ENCODE measurements around the gene SLC37A4. TPM values are rescaled to one million over a fixed set of nuclear protein-coding genes. Genes with fewer than 3 reads are reported as not detected.
"Not testable (repeated sequence)": the region's sequence is repeated elsewhere in the genome, so short reads cannot be mapped to it uniquely, and the experiment has no call there.

The SLC37A4 gene
- total and polyA plus RNA-seq, 9 donors = 5.7 to 18.4 (median 11.0) TPM

DNA sequence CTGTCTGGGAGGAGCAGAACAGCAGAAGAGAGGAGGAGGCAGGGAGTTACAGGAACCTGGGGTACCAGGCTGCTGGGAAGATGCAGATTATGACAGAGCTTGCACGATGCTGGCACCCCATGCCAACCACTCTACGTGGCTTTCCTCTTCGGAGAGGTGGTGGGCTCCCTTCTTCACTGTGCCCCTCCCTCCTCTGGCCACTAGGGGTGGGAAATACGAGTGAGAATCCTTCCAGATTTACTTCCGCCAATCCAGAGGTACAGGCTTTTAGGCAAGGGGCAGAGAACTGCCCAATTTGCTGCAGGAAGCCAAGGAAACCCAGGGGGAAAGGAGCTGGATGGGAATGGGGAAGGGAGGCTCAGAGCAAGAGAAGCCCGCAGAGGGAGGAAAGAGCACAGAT lies 14.0 kb upstream of the SLC37A4 start:
- WGBS (ENCODE audit: insufficient coverage) = 100% methylated on average over 1 of the region's 6 CpGs
- peaks cover 50% of the 10 kb centered on the region for H3K36me3 ChIP-seq (ENCODE audit: control insufficient read depth, insufficient read depth, low read length)

DNA sequence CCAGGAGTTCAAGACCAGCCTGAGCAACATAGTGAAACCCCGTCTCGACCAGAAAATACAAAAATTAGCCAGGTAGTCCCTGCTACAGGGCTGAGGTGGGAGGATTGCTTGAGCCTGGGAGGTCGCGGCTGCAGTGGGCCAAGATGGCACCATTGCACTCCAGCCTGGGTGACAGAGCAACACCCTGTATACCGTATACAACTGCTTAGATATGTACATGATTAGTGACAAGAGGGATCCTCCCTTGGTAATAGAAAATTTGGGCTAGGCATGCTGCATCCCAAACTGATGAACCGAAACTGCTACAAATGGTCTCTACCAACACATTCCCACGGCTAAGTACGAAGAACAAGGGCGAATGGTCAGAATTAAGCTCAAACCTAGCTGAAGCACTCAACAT lies 12.2 kb upstream of the SLC37A4 start:
- H3K4me3 ChIP-seq (ENCODE audit: low read length) = no peak overlapping the region
- H3K36me3 ChIP-seq (ENCODE audit: control insufficient read depth, insufficient read depth, low read length) = peaks cover 32% of the 10 kb centered on the region
- no peak for DNase-seq
- no peaks in the 10 kb centered on the region for H3K9me3 ChIP-seq (replicated peaks; ENCODE audit: control insufficient read depth, low read depth, low read length)
- H3K27ac ChIP-seq (ENCODE audit: low read length) = no peak overlapping the region
- H3K27me3 ChIP-seq (ENCODE audit: control insufficient read depth, insufficient read depth, low read length) = no peaks in the 10 kb centered on the region
- WGBS (ENCODE audit: insufficient coverage) = 86% methylated on average over 3 of the region's 9 CpGs
- no peaks in the 10 kb centered on the region for H3K4me1 ChIP-seq (ENCODE audit: control insufficient read depth, insufficient read depth, low read length)

More for the DNA sequence above, 14.0 kb upstream of the SLC37A4 start:
- Histone ChIP-seq H3K27me3 (ENCODE audit: control insufficient read depth, insufficient read depth, low read length) (no peaks in the 10 kb centered on the region), H3K9me3 (replicated peaks; ENCODE audit: control insufficient read depth, low read depth, low read length) (no peaks in the 10 kb centered on the region), H3K4me3 (ENCODE audit: low read length) (no peak overlapping the region), H3K4me1 (ENCODE audit: control insufficient read depth, insufficient read depth, low read length) (no peaks in the 10 kb centered on the region), H3K27ac (ENCODE audit: low read length) (no peak overlapping the region)
- DNase-seq = no peak

DNA sequence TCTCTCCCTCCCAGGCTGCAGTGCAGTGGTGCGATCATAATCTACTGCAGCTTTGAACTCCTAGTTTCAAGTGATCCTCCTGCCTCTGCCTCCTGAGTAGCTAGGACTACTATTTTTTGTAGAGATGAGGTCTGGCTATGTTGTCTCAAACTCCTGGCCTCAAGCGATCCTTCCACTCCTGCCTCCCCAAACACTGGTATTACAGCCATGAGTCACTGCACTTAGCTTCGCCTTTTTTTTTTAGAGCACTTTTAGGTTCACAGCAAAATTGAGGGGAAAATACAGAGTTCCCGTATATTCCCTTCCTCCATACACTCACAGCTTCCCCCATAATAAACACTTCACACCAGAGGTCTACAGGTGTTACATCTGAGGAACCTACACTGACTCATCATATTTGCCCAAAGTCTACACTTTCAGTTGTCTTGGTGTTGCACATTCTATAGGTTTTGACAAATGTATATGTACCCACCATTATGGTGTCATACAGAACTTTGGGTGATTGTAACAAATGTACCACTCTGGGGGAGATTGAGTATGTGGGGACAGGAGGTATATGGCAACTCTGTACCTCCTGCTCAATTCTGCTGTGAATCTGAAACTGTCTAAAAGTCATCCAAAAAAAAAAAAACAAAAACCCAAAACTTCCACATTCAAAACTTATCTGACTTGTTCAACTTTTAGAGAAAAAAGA lies 11.3 kb upstream of the SLC37A4 start:
- Histone ChIP-seq H3K27me3 (ENCODE audit: control insufficient read depth, insufficient read depth, low read length) (no peaks in the 10 kb centered on the region), H3K27ac (ENCODE audit: low read length) (no peak overlapping the region), H3K36me3 (ENCODE audit: control insufficient read depth, insufficient read depth, low read length) (peaks cover 23% of the 10 kb centered on the region), H3K4me1 (ENCODE audit: control insufficient read depth, insufficient read depth, low read length) (no peaks in the 10 kb centered on the region), H3K9me3 (replicated peaks; ENCODE audit: control insufficient read depth, low read depth, low read length) (no peaks in the 10 kb centered on the region), H3K4me3 (ENCODE audit: low read length) (no peak overlapping the region)
- 82% methylated on average over 3 of the region's 4 CpGs for WGBS (ENCODE audit: insufficient coverage)
- no peak for DNase-seq

DNA sequence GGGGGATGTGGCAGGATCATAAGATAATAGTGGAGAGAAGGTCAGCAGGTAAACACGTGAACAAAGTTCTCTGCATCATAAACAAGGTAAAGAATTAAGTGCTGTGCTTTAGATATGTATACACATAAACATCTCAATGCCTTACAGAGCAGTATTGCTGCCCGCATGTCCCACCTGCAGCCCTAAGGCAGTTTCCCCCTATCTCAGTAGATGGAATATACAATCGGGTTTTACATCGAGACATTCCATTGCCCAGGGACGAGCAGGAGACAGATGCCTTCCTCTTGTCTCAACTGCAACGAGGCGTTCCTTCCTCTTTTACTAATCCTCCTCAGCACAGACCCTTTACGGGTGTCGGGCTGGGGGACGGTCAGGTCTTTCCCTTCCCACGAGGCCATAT lies 8.8 kb upstream of the SLC37A4 start:
- DNase-seq; H3K36me3 ChIP-seq (ENCODE audit: control insufficient read depth, insufficient read depth, low read length); H3K27ac ChIP-seq (ENCODE audit: low read length); H3K4me3 ChIP-seq (ENCODE audit: low read length); H3K9me3 ChIP-seq (replicated peaks; ENCODE audit: control insufficient read depth, low read depth, low read length); H3K27me3 ChIP-seq (ENCODE audit: control insufficient read depth, insufficient read depth, low read length); H3K4me1 ChIP-seq (ENCODE audit: control insufficient read depth, insufficient read depth, low read length): not testable (repeated sequence)
- WGBS (ENCODE audit: insufficient coverage) = no CpG with 5 or more reads among the region's 11 CpGs

DNA sequence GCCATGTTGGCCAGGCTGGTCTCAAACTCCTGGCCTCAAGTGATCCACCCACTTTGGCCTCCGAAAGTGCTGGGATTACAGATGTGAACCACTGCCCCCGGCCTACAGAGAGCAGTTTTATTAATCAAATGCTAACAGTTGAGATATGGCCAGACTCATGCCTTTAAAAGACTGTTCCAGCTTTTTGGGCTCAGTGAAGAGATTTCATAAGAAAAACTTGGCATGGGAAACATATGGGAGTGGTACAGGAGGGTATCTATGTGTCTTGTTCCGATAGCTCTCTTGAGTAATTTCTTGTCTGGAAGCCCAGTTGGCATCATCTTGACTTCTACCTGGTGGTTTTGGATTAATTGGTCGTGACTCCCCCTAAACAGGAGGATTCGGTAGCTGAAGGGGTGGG lies 8.2 kb upstream of the SLC37A4 start:
- Histone ChIP-seq H3K4me1 (ENCODE audit: control insufficient read depth, insufficient read depth, low read length) (no peaks in the 10 kb centered on the region), H3K27me3 (ENCODE audit: control insufficient read depth, insufficient read depth, low read length) (no peaks in the 10 kb centered on the region), H3K9me3 (replicated peaks; ENCODE audit: control insufficient read depth, low read depth, low read length) (no peaks in the 10 kb centered on the region), H3K4me3 (ENCODE audit: low read length) (no peak overlapping the region), H3K36me3 (ENCODE audit: control insufficient read depth, insufficient read depth, low read length) (no peaks in the 10 kb centered on the region), H3K27ac (ENCODE audit: low read length) (no peak overlapping the region)
- no peak for DNase-seq
- 92% methylated on average over 4 of the region's 5 CpGs for WGBS (ENCODE audit: insufficient coverage)

DNA sequence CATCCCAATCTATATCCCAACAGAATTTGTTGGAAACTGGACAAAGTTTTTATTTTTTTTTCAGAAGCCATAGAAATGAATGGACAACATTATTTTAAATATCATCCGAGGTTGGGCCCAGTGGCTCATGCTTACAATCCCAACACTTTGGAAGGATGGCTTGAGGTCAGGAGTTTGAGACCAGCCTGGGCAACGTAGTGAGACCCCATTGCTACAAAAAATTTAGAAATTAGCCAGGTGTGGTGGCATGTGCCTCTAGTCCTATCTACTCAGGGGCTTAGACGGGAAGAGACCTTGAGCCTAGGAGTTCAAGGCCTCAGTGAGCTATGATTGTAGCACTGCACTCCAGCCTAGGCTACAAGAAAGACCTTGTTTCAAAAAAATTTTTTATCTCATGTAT lies 4.1 kb upstream of the SLC37A4 start:
- H3K27me3 ChIP-seq (ENCODE audit: control insufficient read depth, insufficient read depth, low read length) = no peaks in the 10 kb centered on the region
- no CpG with 5 or more reads among the region's 3 CpGs for WGBS (ENCODE audit: insufficient coverage)
- H3K9me3 ChIP-seq (replicated peaks; ENCODE audit: control insufficient read depth, low read depth, low read length) = no peaks in the 10 kb centered on the region
- H3K27ac ChIP-seq (ENCODE audit: low read length) = no peak overlapping the region
- no peaks in the 10 kb centered on the region for H3K36me3 ChIP-seq (ENCODE audit: control insufficient read depth, insufficient read depth, low read length)
- no peak for DNase-seq
- H3K4me1 ChIP-seq (ENCODE audit: control insufficient read depth, insufficient read depth, low read length) = peaks cover 7% of the 10 kb centered on the region
- no peak overlapping the region for H3K4me3 ChIP-seq (ENCODE audit: low read length)

DNA sequence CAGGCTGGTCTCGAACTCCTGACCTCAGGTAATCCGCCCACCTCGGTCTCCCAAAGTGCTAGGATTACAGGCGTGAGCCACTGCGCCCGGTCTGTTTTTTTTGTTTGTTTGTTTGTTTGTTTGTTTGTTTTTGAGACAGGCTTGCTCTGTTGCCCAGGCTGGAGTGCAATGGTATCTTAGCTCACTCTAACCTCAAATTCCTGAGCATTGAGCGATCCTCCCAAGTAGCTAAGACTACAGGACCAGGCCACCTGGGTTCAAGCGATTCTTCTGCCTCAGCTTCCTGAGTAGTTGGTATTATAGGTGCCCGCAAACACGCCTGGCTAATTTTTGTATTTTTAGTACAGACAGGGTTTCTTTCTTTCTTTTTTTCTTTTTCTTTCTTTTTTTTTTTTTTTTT lies 2.7 kb upstream of the SLC37A4 start:
- not testable (repeated sequence) for DNase-seq; H3K27me3 ChIP-seq (ENCODE audit: control insufficient read depth, insufficient read depth, low read length); H3K9me3 ChIP-seq (replicated peaks; ENCODE audit: control insufficient read depth, low read depth, low read length); H3K4me3 ChIP-seq (ENCODE audit: low read length); H3K36me3 ChIP-seq (ENCODE audit: control insufficient read depth, insufficient read depth, low read length); H3K27ac ChIP-seq (ENCODE audit: low read length)
- peaks cover 13% of the 10 kb centered on the region for H3K4me1 ChIP-seq (ENCODE audit: control insufficient read depth, insufficient read depth, low read length)
- 80% methylated on average over 4 of the region's 10 CpGs for WGBS (ENCODE audit: insufficient coverage)

DNA sequence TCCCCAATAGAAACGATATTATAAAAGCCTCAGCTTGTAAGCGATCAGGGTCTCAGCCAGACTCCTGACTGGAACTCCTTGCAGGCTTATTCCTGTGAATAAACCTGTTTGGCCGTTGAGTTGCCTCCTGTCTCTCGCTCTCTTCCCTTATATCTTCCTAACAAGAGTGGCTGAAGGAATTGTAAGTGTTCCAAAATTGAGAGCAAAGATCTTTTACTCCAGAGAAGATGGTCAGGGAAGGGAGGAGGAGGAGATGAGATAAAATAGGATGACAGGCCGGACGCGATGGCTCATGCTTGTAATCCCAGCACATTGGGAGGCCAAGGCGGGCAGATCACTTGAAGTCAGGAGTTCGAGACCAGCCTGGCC lies 1.2 kb upstream of the SLC37A4 start:
- Histone ChIP-seq H3K4me1 (ENCODE audit: control insufficient read depth, insufficient read depth, low read length) (peaks cover 22% of the 10 kb centered on the region), H3K27ac (ENCODE audit: low read length) (no peak overlapping the region), H3K27me3 (ENCODE audit: control insufficient read depth, insufficient read depth, low read length) (no peaks in the 10 kb centered on the region), H3K9me3 (replicated peaks; ENCODE audit: control insufficient read depth, low read depth, low read length) (no peaks in the 10 kb centered on the region), H3K4me3 (ENCODE audit: low read length) (no peak overlapping the region), H3K36me3 (ENCODE audit: control insufficient read depth, insufficient read depth, low read length) (peaks cover 16% of the 10 kb centered on the region)
- no peak for DNase-seq
- 89% methylated on average over 6 of the region's 9 CpGs for WGBS (ENCODE audit: insufficient coverage)

DNA sequence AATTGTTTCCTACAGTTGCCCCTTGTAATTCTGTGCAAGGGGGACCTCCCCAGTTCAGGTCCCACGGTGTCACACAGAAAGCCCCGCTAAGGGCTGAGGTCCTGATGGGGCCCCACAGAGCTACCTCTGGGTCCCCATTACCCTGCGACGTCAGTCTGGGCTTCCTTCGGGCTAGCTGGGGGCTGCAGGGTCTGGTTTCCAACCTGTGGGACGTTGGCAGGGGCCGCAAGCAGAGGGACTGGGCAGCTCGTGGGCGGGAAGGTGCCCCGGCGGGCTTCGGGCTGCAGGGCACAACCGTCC lies 698 bp downstream of the SLC37A4 start:
- no peak for DNase-seq
- H3K4me3 ChIP-seq (ENCODE audit: low read length) = peak overlapping the region; percentile 73
- H3K27ac ChIP-seq (ENCODE audit: low read length) = peak overlapping the region; percentile 7
- H3K36me3 ChIP-seq (ENCODE audit: control insufficient read depth, insufficient read depth, low read length) = peaks cover 32% of the 10 kb centered on the region
- H3K27me3 ChIP-seq (ENCODE audit: control insufficient read depth, insufficient read depth, low read length) = no peaks in the 10 kb centered on the region
- no peaks in the 10 kb centered on the region for H3K9me3 ChIP-seq (replicated peaks; ENCODE audit: control insufficient read depth, low read depth, low read length)
- 2% methylated on average over 13 of the region's 13 CpGs for WGBS (ENCODE audit: insufficient coverage)
- H3K4me1 ChIP-seq (ENCODE audit: control insufficient read depth, insufficient read depth, low read length) = peaks cover 22% of the 10 kb centered on the region

DNA sequence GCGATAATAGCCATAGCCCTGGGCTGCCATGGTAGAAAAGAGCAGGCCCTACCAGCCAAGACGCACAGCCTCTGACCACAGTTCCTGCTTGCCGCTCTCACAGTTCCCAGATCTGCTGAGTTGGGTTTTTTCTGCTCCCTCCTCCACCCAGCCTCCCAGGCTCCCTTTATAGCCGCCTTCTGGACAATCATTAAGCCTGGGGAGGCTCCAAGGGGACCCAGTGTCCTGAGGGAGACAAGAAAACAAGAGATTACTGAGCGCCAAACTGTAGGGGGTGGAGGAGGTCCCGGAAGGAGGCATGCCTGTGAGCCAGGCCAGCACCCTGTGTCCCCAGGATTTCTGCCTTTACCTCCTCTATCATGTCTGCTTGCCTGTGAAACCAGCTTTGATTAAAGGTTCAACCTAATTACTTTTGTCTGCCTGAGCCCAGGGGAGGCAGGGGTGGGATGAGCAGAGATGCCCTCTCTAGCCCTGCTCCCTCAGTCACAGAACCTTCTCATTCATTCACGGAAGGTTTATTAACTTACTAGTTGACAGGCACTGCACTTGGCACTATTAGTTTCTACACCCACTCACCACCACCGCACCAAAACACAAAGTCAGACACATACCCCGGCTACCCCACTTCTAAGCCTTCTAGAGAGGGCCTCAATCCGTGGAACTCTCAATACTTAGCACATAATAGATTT lies 1.2 kb downstream of the SLC37A4 start:
- peaks cover 22% of the 10 kb centered on the region for H3K4me1 ChIP-seq (ENCODE audit: control insufficient read depth, insufficient read depth, low read length)
- H3K9me3 ChIP-seq (replicated peaks; ENCODE audit: control insufficient read depth, low read depth, low read length) = no peaks in the 10 kb centered on the region
- no peaks in the 10 kb centered on the region for H3K27me3 ChIP-seq (ENCODE audit: control insufficient read depth, insufficient read depth, low read length)
- DNase-seq = peak; percentile 44
- H3K4me3 ChIP-seq (ENCODE audit: low read length) = peak overlapping the region; percentile 73
- 65% methylated on average over 5 of the region's 10 CpGs for WGBS (ENCODE audit: insufficient coverage)
- peak overlapping the region; percentile 7 for H3K27ac ChIP-seq (ENCODE audit: low read length)
- H3K36me3 ChIP-seq (ENCODE audit: control insufficient read depth, insufficient read depth, low read length) = peaks cover 37% of the 10 kb centered on the region

DNA sequence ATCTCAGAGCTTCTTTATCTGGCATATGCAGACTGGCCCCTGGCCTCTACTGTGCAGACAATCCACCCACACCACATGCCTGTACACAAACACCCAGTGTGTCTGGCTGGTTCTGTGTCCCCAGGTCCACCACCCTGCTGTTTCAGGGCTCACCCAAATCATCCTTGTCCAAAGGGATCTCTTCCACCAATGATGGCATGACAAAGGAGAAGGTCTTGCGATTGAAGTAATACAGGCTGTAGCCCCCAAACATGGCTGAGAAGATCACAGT lies 1.7 kb downstream of the SLC37A4 start:
- Histone ChIP-seq H3K4me3 (ENCODE audit: low read length) (no peak overlapping the region), H3K27me3 (ENCODE audit: control insufficient read depth, insufficient read depth, low read length) (no peaks in the 10 kb centered on the region), H3K27ac (ENCODE audit: low read length) (no peak overlapping the region), H3K4me1 (ENCODE audit: control insufficient read depth, insufficient read depth, low read length) (peaks cover 22% of the 10 kb centered on the region), H3K9me3 (replicated peaks; ENCODE audit: control insufficient read depth, low read depth, low read length) (no peaks in the 10 kb centered on the region), H3K36me3 (ENCODE audit: control insufficient read depth, insufficient read depth, low read length) (peaks cover 42% of the 10 kb centered on the region)
- no peak for DNase-seq
- 60% methylated on average over 1 of the region's 1 CpG for WGBS (ENCODE audit: insufficient coverage)
